Lower leg skin (tissue), 3 donors: ENCODE data around the gene SUMF2.

Experiments
- POLR2A ChIP-seq, 2 donors: fragments of 450-650 bp; IDR thresholded peaks; one replicate each; pipeline ENCODE4 v1.6.1; 2016 to 2017; ENCODE audit warnings: antibody characterized with exemption in 2 of 2, mild to moderate bottlenecking in 1 of 2, moderate library complexity in 1 of 2
- TF ChIP-seq, protein P1 (sequence below), 3 donors: fragments of 450-650 bp; IDR thresholded peaks; one replicate each; pipeline ENCODE4 v1.5.1; 2016; ENCODE audit warnings: antibody characterized with exemption in 3 of 3, mild to moderate bottlenecking in 3 of 3, moderate library complexity in 2 of 3

DNA sequence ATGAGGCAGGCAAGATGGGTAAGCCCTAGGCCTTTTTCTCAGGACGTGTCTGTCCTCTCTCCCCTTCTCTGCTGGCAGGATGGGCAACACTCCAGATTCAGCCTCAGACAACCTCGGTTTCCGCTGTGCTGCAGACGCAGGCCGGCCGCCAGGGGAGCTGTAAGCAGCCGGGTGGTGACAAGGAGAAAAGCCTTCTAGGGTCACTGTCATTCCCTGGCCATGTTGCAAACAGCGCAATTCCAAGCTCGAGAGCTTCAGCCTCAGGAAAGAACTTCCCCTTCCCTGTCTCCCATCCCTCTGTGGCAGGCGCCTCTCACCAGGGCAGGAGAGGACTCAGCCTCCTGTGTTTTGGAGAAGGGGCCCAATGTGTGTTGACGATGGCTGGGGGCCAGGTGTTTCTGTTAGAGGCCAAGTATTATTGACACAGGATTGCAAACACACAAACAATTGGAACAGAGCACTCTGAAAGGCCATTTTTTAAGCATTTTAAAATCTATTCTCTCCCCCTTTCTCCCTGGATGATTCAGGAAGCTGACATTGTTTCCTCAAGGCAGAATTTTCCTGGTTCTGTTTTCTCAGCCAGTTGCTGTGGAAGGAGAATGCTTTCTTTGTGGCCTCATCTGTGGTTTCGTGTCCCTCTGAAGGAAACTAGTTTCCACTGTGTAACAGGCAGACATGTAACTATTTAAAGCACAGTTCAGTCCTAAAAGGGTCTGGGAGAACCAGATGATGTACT lies 15.5 kb downstream of the SUMF2 start:
- TF ChIP-seq POLR2A (IDR thresholded peaks at IDR 0.05), result no peak
- TF ChIP-seq, protein P1, sequence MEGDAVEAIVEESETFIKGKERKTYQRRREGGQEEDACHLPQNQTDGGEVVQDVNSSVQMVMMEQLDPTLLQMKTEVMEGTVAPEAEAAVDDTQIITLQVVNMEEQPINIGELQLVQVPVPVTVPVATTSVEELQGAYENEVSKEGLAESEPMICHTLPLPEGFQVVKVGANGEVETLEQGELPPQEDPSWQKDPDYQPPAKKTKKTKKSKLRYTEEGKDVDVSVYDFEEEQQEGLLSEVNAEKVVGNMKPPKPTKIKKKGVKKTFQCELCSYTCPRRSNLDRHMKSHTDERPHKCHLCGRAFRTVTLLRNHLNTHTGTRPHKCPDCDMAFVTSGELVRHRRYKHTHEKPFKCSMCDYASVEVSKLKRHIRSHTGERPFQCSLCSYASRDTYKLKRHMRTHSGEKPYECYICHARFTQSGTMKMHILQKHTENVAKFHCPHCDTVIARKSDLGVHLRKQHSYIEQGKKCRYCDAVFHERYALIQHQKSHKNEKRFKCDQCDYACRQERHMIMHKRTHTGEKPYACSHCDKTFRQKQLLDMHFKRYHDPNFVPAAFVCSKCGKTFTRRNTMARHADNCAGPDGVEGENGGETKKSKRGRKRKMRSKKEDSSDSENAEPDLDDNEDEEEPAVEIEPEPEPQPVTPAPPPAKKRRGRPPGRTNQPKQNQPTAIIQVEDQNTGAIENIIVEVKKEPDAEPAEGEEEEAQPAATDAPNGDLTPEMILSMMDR (IDR thresholded peaks at IDR 0.05), result peak in 1 of 3 donors; percentile 63
